GM12878 (cell line): ENCODE data around the gene SIX5.

Experiments
- CBX3 ChIP-seq: fragments of 200-600 bp; sonication (generic); IDR thresholded peaks from 2 replicates; pipeline ENCODE4 v1.6.1; 2016; ENCODE audit warnings: low read depth, borderline replicate concordance
- CHD1 ChIP-seq: IDR thresholded peaks from 2 replicates; pipeline ENCODE4 v1.6.1; 2012; ENCODE audit warnings: low read depth, low read length, improper control_type of control experiment
- MYC ChIP-seq: IDR thresholded peaks from 2 replicates; pipeline ENCODE4 v1.6.1; 2011; ENCODE audit warnings: mild to moderate bottlenecking, low read length, moderate library complexity, inconsistent platforms; ENCODE audit not compliant: insufficient read depth, insufficient replicate concordance, insufficient read length, severe bottlenecking
- PAX8 ChIP-seq: fragments of 450-650 bp; IDR thresholded peaks from 2 replicates; pipeline ENCODE4 v1.6.1; 2017; ENCODE audit warnings: mild to moderate bottlenecking, moderate library complexity
- POLR2A ChIP-seq: IDR thresholded peaks from 2 replicates; pipeline ENCODE4 v1.6.1; 2011; ENCODE audit warnings: low read depth, mild to moderate bottlenecking, low read length
- REST ChIP-seq: IDR thresholded peaks from 2 replicates; pipeline ENCODE4 v1.6.1; 2012; ENCODE audit warnings: mild to moderate bottlenecking, low read depth, low read length
- SREBF2 ChIP-seq: IDR thresholded peaks from 2 replicates; pipeline ENCODE4 v1.6.1; 2012; ENCODE audit warnings: mild to moderate bottlenecking, low read length
- YY1 ChIP-seq: IDR thresholded peaks from 2 replicates; pipeline ENCODE4 v1.6.1; 2011; ENCODE audit warnings: low read depth, mild to moderate bottlenecking, low read length
- TF ChIP-seq, protein P1 (sequence below): IDR thresholded peaks from 2 replicates; pipeline ENCODE4 v1.6.1; 2012; ENCODE audit warnings: low read depth, low read length, improper control_type of control experiment
- TF ChIP-seq, protein P2 (sequence below), 3 experiments: IDR thresholded peaks in 2 of 3; conservative IDR thresholded peaks in 1 of 3; 2 replicates each; pipeline ENCODE4 v1.5.1; 2011; ENCODE audit warnings: low read depth in 3 of 3, low read length in 3 of 3, mild to moderate bottlenecking in 3 of 3, control low read depth in 2 of 3, moderate library complexity in 2 of 3, inconsistent platforms in 1 of 3, mixed read lengths in 1 of 3; ENCODE audit not compliant: control insufficient read depth in 2 of 3, insufficient read depth in 1 of 3; ENCODE audit errors: extremely low read depth in 1 of 3
- TF ChIP-seq, protein P3 (sequence below): IDR thresholded peaks from 2 replicates; pipeline ENCODE4 v1.6.1; 2011; ENCODE audit warnings: mild to moderate bottlenecking, low read depth, low read length, moderate library complexity; ENCODE audit not compliant: insufficient replicate concordance

- TF ChIP-seq, protein P1, sequence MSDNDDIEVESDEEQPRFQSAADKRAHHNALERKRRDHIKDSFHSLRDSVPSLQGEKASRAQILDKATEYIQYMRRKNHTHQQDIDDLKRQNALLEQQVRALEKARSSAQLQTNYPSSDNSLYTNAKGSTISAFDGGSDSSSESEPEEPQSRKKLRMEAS = no peak
- TF ChIP-seq REST (no peak), CHD1 (no peak), YY1 (no peak), MYC (no peak), SREBF2 (no peak), PAX8 (no peak), POLR2A (no peak), CBX3 (no peak)
- TF ChIP-seq, protein P2, sequence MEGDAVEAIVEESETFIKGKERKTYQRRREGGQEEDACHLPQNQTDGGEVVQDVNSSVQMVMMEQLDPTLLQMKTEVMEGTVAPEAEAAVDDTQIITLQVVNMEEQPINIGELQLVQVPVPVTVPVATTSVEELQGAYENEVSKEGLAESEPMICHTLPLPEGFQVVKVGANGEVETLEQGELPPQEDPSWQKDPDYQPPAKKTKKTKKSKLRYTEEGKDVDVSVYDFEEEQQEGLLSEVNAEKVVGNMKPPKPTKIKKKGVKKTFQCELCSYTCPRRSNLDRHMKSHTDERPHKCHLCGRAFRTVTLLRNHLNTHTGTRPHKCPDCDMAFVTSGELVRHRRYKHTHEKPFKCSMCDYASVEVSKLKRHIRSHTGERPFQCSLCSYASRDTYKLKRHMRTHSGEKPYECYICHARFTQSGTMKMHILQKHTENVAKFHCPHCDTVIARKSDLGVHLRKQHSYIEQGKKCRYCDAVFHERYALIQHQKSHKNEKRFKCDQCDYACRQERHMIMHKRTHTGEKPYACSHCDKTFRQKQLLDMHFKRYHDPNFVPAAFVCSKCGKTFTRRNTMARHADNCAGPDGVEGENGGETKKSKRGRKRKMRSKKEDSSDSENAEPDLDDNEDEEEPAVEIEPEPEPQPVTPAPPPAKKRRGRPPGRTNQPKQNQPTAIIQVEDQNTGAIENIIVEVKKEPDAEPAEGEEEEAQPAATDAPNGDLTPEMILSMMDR (IDR thresholded peaks at IDR 0.05 in 2 of 3, conservative IDR thresholded peaks at IDR 0.05 in 1 of 3; ENCODE audit: control insufficient read depth in 2 of 3, extremely low read depth in 1 of 3, insufficient read depth in 1 of 3, low read depth in 3 of 3, low read length in 3 of 3) = no peak
- TF ChIP-seq, protein P3, sequence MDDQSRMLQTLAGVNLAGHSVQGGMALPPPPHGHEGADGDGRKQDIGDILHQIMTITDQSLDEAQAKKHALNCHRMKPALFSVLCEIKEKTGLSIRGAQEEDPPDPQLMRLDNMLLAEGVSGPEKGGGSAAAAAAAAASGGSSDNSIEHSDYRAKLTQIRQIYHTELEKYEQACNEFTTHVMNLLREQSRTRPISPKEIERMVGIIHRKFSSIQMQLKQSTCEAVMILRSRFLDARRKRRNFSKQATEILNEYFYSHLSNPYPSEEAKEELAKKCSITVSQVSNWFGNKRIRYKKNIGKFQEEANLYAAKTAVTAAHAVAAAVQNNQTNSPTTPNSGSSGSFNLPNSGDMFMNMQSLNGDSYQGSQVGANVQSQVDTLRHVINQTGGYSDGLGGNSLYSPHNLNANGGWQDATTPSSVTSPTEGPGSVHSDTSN = no peak
Measured at GRCh38 chr19:45764945-45765701, 3.9 kb downstream of the SIX5 start.
